Effector CD4-positive, alpha-beta T cell (primary cell): ENCODE measurements around the gene MYOM3.
"Not testable (repeated sequence)": the region's sequence is repeated elsewhere in the genome, so short reads cannot be mapped to it uniquely, and the experiment has no call there.

Experiments used
- DNase-seq: peaks from one replicate; pipeline ENCODE4 v3.0.0-alpha.2; 2020

Gene MYOM3

DNA sequence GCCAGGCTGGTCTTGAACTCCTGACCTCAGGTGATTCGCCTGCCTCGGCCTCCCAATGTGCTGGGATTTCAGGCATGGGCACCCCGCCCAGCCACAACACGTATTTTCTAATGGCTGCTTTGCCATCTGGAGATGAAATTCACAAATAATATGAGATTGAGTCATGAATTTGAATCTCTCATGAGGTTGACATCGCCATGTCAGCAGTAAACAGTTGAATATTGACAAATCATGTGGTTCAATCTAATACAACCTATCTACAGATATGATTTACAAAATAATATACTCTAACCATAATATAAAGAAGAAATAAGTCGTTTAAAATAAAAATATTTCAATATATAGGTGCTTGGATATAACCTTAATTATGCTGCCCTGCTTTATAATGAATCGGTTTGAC is 42.1 kb downstream of the MYOM3 start:
- no peak for DNase-seq

DNA sequence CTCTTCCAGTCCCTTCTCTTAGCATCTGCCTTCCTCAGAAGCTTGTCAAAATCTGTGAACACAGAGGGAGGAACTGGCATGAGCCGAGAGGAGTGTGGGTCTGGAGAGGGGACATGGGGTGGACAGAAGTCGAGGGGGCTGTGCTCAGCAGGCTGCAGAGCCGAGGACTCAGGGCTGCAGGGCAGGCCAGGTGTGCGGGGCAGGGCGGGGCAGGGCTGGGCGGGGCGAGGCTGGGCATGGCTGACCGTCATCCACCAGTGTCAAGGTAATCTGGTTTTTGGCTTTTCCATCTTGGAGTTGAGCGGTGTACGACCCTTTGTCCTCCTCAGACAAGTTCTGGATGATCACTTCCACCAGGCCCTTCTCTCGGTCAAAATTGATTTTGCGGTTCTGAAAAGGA is 44.0 kb downstream of the MYOM3 start:
- no peak for DNase-seq

DNA sequence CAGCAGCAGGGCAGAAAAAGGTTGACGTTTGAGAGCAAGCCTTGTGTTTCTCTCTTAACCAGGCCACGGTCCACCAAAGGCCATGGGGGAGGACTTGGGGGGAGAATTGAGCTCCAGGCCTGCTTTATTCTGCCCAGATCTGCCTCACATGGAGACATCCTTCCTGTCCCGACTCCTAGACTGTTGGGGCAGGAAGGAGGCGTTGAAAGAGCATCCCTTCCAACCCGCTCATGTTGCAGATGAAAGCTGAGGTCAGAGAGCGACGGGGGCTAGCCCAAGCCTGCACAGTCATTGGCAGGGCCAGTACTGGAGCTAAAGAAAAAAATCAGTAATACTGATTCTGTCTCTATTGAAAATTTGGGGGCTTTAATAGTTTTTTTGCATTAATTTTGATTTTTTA is 46.6 kb downstream of the MYOM3 start:
- DNase-seq: no peak

DNA sequence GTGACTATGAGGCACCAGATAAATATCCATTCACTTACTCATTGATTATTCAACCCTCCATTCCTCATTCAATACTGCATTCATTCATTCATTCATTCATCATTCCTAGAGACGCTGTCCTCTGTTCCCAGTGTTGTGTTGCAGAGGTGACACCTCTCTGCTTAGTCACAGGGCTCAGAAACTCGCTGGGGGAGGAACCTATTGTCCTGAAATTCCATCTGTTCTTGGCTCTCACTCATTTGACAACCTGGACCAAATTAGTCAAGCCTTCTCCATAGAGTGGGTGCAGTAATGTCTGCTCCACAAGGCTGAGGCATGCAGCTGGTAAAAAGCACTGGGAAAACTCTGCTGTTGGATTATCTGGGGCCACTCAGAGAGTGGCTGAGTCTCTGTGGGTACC is 49.7 kb downstream of the MYOM3 start:
- DNase-seq: no peak

DNA sequence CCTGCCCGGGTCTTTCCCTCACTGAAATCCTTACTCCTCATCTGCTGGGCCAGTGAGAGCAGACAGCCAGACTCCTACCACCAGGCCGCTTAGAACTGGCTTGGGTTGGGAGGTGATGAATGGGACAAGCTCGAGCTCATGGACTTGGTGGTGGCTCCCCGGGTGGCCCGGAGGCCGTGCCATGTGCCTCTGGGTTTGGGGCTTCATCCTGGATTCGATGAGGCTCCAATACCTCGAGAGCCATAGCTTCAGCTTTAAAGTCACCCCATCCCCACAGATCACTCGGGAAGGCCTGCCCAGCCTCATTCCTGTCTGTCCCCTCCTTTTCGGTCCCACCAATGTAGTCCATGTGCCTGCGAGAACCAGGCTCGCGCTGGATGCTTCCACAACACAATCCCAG is 51.5 kb downstream of the MYOM3 start:
- no peak for DNase-seq

DNA sequence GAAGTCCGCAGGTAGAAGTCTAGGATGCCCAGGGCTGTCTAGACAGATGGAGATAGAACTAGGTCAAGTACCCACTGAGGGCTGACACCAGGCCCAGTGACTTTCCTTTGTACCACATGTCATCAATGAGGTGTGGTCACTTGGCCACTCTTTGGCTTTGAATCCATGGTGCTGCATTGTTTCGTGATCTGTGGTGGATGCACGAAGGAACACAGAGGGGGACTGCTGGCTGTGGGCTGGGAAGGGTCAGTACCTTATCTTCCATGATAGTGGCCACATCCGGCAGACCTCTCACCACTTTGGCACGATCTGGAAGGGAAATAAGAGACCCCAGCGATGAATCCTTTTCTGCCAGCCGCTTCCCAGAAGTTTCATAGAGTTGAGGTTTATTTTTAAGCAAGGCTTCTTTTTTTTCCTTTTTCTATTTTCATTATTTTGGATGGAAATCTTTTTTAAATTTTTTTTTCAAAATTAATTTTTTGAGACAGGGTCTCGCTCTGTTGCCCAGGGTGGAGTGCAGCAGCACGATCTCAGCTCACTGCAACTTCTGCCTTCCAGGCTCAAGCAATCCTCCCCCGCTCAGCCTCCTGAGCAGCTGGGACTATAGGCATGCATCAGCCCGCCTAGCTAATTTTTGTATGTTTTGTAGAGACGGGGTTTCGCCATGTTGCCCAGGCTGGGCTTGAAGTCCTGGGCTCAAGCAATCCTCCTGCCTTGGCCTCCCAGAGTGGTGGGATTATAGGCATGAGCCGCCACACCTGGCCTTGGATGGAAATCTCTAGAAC is 53.1 kb downstream of the MYOM3 start:
- DNase-seq: no peak

DNA sequence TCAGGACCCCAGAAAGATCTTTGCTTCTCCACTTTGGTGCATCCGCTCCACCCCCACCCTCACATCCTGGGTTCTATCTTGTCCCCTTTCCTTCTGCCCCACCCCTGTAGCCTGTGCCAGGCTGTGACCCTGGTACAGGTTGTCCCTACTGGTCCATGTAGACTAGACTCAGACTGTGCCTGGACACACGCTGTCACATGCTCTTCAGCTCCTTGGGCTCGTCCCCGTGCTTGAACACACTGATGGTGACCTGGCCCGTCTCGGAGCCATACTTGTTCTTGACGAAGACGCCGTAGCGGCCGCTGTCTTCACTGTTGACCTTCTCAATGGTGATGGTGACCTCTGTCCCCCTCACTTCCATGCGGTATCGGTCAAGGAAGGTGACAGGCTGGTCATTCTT is 54.8 kb downstream of the MYOM3 start:
- no peak for DNase-seq

DNA sequence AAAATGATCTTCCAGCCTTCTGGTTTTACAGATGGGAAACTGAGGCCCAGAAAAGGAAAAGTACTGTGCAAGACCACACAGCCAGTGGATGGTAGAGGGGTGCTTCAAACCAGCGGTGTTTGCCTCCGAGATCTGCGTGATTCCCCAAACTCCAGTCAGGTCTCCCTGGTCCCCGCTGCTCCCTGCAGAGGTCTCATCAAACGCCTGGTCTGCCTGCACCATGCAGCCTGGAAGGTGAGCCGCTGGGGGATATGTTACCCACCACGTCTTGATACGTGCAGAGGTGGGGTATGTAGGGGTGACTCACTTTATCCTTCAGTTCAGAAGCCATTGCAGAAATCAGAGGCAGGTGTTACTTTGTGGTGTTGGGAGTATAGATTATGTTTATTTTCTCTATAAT is 56.3 kb downstream of the MYOM3 start:
- no peak for DNase-seq

DNA sequence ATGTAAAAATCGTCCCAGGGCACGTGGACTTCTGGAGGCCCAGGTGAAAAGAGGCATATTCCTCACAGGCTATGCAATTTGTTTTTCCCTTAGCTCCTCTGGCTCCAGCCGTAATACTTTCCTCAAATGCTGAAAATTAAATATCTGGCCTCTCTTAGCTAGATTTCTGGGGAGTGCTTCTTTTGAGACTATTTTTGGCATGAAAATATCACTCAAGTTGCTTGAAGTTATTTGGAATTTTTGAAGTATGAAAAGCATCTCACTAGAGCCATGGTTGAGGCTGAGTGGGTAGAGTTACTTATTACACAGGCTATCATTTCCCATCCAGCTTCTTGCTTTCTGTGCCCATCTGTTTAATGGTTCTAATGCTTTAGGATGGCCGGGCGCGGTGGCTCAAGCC is 59.7 kb downstream of the MYOM3 start:
- no peak for DNase-seq

DNA sequence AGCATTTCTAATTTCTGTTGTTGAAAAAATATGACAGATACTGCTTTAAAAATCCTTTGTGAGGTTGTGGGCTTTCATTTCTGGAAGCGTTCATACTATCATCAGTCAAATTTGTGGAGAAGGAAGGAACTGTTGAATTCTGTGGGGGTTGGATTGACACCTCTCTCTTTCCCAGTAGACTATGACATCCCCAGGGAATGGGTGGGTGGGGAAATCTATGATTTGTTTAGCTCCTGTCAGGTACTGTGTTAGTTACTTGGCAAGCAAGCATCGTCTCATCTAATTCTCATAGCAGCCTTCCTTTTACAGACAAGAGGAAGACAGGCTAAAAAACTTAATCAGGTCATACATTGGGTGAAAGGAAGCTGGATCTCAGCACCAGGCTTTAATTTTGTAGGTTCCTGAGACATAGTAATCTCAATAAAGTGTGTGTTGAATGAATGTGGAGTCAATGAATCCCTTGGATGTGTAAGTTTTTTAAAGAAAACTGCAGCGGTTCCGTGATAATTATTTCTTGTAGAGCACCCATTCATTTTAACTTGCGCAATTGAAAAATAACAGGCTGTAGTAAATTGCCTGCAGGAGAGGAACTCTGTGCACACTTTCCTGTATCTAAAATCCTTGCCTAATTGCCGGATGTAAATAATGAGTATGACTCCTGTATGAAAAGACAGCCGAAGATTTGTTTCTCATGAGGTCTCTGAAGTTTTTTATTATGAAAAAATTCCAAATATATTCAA is 60.6 kb downstream of the MYOM3 start:
- DNase-seq: no peak

DNA sequence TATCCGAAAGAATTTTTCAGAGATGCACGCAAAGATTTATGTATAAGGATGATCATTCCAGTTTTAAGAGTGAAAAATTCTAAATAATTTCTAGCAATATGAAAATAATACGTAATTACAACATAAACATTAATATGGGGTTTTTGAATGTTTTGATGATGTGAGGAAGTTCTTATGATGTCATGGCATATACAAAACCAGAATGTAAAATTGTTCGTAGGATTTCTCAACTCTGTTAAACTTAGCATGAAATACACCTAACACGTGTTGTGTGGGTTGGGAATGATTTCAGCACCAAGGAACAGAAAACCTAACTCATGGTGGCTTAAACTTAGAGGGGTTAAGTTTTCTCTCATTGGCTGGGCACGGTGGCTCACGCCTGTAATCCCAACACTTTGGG is 62.2 kb downstream of the MYOM3 start:
- no peak for DNase-seq

DNA sequence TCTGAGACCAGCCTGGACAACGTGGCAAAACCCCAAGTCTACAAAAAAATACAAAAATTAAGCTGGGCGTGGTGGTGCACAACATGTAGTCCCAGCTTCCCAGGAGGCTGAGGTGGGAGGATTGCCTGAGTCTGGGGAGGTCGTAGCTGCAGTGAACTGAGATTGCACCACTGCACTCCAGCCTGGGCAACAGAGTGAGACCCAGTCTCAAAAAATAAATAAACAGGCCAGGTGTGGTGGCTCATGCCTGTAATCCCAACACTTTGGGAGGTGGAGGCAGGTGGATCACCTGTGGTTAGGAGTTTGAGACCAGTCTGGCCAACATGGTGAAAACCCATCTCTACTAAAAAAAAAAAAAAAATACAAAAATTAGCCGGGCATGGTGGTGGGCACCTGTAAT is 63.0 kb downstream of the MYOM3 start:
- not testable (repeated sequence) for DNase-seq

DNA sequence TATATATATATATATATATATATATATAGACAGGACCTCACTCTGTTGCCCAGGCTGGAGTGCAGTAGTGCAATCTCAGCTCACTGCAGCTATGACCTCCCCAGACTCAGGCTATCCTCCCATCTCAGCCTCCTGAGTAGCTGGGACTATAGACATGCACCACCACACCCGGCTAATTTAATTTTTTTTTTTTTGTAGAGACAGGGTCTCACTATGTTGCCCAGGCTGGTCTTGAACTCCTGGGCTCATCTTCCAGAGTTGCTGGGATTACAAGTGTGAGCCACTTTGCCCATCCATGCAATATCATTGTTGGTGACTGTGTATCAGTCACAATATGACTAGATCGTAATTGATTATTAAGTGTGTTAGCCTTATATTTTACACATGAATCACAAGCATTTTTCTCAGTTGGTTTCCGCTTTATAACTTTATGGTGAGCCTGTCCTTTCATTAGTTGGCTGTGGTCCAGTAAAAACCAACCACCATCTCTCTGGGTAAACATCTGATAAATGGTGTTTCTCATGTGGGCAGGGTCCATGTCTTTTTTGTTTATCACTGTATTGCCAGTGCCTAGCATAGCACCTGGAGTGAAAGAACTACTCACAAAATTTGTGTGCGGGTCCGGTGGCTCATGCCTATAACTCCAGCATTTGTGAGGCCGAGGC is 63.6 kb downstream of the MYOM3 start:
- no peak for DNase-seq

DNA sequence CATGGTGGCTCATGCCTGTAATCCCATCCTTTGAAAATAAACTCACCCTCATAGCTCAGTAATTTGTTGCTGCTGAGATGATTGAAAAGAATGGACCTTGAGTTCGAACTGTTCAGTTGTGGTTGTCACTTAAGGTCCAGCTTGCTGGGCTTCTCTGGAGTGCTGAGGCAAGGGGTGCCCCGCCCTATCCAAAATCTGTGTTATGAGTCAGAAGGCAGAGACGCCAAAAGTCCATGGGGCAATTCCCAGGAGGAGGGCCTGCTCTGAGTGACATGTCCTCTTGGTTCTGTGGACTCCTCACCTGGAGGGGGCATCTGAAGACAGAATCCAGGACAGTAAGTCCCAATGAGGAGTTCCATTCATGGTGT is 64.8 kb downstream of the MYOM3 start:
- DNase-seq: no peak

DNA sequence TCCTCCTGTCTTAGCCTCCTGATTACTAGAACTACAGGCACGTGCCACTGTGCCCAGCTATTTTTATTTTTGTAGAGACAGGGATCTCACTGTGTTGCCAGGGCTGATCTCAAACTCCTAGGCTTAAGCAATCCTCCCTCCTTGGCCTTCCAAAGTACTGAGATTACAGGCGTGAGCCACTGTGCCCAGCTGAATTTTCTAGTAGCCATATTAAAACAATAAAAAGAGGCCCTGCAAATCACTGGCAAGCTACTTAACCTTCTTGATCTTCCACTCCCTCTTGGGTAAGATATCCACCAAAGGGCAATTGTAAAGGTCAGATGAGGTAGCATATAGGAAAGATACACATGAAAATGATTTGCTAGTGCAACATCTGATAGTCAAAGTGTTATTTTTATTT is 66.2 kb downstream of the MYOM3 start:
- no peak for DNase-seq

DNA sequence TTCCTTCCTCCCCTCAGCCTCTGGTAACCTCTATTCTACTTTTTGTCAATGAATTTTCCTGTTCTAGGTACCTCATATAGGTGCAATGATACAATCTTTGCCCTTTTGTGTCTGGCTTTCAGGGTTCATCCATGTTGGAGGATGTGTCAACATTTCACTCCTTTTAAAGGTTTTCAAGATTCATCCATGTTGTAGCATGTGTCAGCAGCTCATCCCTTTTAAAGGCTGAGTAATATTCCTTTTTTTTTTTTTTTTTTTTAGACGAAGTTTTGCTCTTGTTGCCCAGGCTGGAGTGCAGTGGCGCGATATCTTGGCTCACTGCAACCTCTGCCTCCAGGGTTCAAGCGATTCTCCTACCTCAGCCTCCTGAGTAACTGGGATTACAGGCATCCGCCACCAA is 67.3 kb downstream of the MYOM3 start:
- not testable (repeated sequence) for DNase-seq

DNA sequence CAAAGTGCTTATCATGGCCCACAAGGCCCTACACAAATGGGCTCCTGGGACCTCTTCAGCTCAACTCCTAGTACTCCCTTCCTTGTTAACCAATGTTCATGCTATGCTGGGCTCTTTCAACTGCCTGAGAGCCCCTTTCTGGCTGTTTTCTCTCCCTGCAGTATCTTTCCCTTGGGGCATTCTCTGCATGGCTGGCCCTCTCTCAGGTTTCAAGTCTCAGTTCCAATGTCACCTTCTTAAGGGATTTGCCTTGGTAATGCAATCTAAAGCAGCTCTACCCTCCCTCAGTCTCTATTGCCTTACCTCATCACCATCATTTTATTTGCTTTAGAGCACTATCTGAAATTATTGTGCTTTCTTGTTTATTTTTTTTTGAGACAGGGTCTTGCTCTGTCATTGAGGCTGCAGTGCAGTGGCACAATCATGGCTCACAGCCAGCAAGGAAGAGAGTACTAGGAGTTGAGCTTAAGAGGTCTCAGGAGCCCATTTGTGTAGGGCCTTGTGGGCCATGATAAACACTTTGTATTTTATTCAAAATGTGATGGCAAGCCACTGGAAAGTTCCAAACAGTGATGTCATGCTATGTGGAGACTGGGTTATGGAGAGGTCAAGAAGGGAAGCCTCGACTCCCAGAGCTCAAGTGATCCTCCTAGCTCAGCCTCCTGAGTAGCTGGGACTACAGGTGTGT is 68.4 kb downstream of the MYOM3 start:
- DNase-seq: no peak

DNA sequence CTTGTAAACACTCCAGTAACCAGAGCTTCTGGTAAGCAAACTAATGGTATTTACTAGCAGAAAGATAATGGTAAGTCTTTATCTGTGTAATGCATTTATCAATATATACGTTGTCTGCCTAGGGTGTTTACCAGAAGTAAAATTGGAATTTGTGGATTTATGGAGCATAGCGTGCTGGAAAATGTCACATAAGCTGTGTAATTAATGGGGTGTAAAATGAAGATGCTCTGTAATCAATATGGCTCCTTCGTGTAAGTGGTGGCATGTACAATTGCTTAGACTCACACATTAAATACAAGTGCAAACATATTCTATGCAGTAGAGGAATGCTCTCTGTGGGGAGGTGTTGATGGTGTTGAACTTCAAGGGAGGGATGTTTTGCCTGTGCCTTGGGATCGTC is 69.6 kb downstream of the MYOM3 start:
- DNase-seq: no peak

DNA sequence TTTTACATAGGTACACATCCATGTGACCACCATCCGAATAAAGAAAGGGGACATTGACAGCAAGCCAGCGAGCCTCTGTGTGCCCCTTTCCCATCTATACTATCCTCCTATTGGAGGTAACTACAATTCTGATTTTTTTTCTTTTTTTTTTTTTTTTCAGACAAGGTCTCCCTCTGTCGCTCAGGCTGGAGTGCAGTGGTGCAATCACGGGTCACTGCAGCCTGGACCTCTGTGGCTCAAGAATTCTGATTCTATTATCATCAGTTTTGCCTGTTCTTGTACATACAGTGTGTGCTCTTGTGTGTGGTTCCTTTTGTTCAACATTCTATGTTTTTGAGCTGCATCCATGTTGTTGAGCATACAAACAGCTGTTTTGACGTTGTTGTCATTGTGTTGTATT is 75.8 kb downstream of the MYOM3 start:
- DNase-seq: no peak

DNA sequence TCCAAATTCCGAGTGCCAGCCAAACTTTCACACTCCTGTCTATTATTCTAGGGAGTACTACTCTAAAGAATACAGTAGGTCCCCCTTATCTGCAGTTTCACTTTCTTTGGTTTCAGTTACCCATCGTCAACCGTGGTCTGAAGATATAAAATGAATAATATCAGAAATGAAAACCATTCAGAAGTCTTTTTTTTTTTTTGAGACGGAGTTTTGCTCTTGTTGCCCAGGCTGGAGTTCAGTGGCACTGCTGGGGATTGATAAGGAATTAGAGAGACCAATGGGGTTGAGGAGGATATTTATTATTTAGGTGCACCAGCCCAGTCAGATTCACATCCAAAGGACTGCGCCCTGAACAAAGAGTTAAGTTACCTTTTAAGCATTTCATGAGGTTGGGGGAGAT is 79.0 kb downstream of the MYOM3 start:
- DNase-seq: no peak

DNA sequence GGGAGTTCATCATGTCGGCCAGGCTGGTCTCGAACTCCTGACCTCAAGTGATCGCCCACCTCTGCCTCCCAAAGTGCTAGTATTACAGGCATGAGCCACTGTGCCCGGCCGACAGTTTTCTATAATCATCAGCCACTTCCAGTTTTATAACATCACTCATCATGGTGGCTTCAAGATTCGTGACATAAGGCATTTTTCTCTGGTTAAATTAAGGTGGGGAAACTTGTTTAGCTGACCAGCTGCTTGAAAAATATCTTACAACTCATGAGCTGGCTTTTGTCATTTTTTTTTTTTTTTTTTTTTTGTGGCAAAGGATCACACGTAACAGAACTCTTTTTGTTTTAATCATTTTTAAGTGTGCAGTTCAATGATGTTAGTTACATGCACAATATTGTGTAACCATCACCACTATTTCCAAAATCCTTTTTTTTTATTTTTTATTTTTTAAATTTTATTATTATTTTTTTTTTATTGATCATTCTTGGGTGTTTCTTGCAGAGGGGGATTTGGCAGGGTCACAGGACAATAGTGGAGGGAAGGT is 80.9 kb downstream of the MYOM3 start:
- DNase-seq: not testable (repeated sequence)

DNA sequence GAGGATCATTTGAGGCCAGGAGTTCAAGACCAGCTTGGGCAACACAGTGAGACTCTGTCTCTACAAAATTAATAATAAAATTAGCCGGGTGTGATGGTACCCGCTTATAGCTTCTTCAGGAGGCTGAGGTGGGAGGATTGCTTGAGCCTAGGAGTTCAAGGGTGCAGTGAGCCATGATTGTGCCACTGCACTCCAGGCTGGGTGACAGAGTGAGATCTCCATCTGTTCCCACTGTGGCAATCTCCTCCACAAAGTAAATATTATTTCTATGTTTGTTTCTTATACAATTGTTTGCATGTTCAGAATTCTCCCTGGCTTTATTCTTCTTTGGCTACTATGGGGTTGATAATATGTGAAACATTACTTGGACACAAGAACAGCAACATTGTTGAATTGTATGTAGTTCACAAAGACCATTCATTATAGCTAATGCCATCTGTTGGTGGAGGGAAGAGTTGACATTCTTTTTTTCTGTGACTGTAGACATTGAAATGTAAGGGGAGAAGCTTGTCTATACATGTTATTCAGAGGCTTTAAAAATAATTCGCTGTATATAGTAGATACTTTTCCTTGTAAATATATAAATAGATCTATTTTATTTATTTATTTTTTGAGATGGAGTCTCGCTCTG is 84.0 kb downstream of the MYOM3 start:
- no peak for DNase-seq
